SK-N-SH treated with all-trans-retinoic acid at 6 μM for 48 hours (cell line): ENCODE measurements around the gene NREP.

Experiments used
- ATAC-seq: fragments of 200-7000 bp; cut with Tn5 transposase; 3 replicates; pipeline ENCODE4 v1.9.1; 2020; ENCODE audit warnings: mild to moderate bottlenecking, moderate library complexity
- ARNTL ChIP-seq: fragments of 450-650 bp; formaldehyde crosslinking; IDR thresholded peaks from 2 replicates; pipeline ENCODE4 v1.5.0; 2020; ENCODE audit warnings: low read depth, mild to moderate bottlenecking, moderate library complexity, borderline replicate concordance
- CSDC2 ChIP-seq: fragments of 250-450 bp; sonication (Bioruptor Pico); IDR thresholded peaks from 2 replicates; pipeline ENCODE4 v1.5.0; 2020; ENCODE audit warnings: mild to moderate bottlenecking, moderate library complexity
- ESRRG ChIP-seq: fragments of 250-450 bp; sonication (Bioruptor Pico); IDR thresholded peaks from 2 replicates; pipeline ENCODE4 v1.6.1; 2021; ENCODE audit warnings: mild to moderate bottlenecking
- GLIS3 ChIP-seq: fragments of 250-450 bp; sonication (Bioruptor Pico); IDR thresholded peaks from 2 replicates; pipeline ENCODE4 v1.5.0; 2020; ENCODE audit warnings: mild to moderate bottlenecking, moderate library complexity
- ISL1 ChIP-seq: fragments of 250-450 bp; sonication (Bioruptor Pico); IDR thresholded peaks from 2 replicates; pipeline ENCODE4 v2.1.2; 2022; ENCODE audit warnings: mild to moderate bottlenecking, moderate library complexity
- PPARA ChIP-seq: fragments of 250-450 bp; sonication (Bioruptor Pico); IDR thresholded peaks from 2 replicates; pipeline ENCODE4 v1.5.0; 2020; ENCODE audit warnings: mild to moderate bottlenecking, borderline replicate concordance
- RARB ChIP-seq: fragments of 250-450 bp; sonication (Bioruptor Pico); IDR thresholded peaks from 2 replicates; pipeline ENCODE4 v1.8.0; 2021; ENCODE audit warnings: mild to moderate bottlenecking, moderate library complexity
- SNAI2 ChIP-seq: fragments of 250-450 bp; sonication (Bioruptor Pico); IDR thresholded peaks from 2 replicates; pipeline ENCODE4 v1.5.0; 2020; ENCODE audit warnings: mild to moderate bottlenecking, moderate library complexity
- TOX ChIP-seq: fragments of 250-450 bp; sonication (Bioruptor Pico); IDR thresholded peaks from 2 replicates; pipeline ENCODE4 v1.8.0; 2021; ENCODE audit warnings: mild to moderate bottlenecking, moderate library complexity, borderline replicate concordance
- ZC3H10 ChIP-seq: fragments of 250-450 bp; sonication (Bioruptor Pico); IDR thresholded peaks from 2 replicates; pipeline ENCODE4 v1.5.1; 2021; ENCODE audit warnings: mild to moderate bottlenecking, moderate library complexity
- ZFP3 ChIP-seq: fragments of 250-450 bp; sonication (Bioruptor Pico); IDR thresholded peaks from 2 replicates; pipeline ENCODE4 v1.5.0; 2020; ENCODE audit warnings: mild to moderate bottlenecking, moderate library complexity
- ZFP30 ChIP-seq: fragments of 450-650 bp; formaldehyde crosslinking; IDR thresholded peaks from 2 replicates; pipeline ENCODE4 v1.5.0; 2022; ENCODE audit warnings: mild to moderate bottlenecking, moderate library complexity
- ZNF565 ChIP-seq: fragments of 450-650 bp; formaldehyde crosslinking; conservative IDR thresholded peaks from 2 replicates; pipeline ENCODE4 v1.5.0; 2020; ENCODE audit warnings: low read depth, mild to moderate bottlenecking, moderate library complexity
- ZNF70 ChIP-seq: fragments of 450-650 bp; formaldehyde crosslinking; IDR thresholded peaks from 2 replicates; pipeline ENCODE4 v1.5.0; 2020; ENCODE audit warnings: mild to moderate bottlenecking, moderate library complexity
- TF ChIP-seq, protein P1 (sequence below): fragments of 250-450 bp; sonication (Bioruptor Pico); IDR thresholded peaks from 2 replicates; pipeline ENCODE4 v1.5.0; 2020; ENCODE audit warnings: mild to moderate bottlenecking, moderate library complexity
- TF ChIP-seq, protein P2 (sequence below): fragments of 250-450 bp; sonication (Bioruptor Pico); IDR thresholded peaks from 2 replicates; pipeline ENCODE4 v1.5.1; 2020; ENCODE audit warnings: low read depth, mild to moderate bottlenecking, moderate library complexity
- TF ChIP-seq, protein P3 (sequence below): fragments of 250-450 bp; sonication (Bioruptor Pico); IDR thresholded peaks from 2 replicates; pipeline ENCODE4 v1.8.0; 2021; ENCODE audit warnings: low read depth, mild to moderate bottlenecking, moderate library complexity, borderline replicate concordance
- TF ChIP-seq, protein P4 (sequence below): fragments of 250-450 bp; sonication (Bioruptor Pico); IDR thresholded peaks from 2 replicates; pipeline ENCODE4 v1.8.0; 2020; ENCODE audit warnings: mild to moderate bottlenecking, moderate library complexity, borderline replicate concordance
- TF ChIP-seq, protein P5 (sequence below): fragments of 250-450 bp; sonication (Bioruptor Pico); IDR thresholded peaks from 2 replicates; pipeline ENCODE4 v1.5.1; 2021; ENCODE audit warnings: mild to moderate bottlenecking, moderate library complexity

Gene NREP

DNA sequence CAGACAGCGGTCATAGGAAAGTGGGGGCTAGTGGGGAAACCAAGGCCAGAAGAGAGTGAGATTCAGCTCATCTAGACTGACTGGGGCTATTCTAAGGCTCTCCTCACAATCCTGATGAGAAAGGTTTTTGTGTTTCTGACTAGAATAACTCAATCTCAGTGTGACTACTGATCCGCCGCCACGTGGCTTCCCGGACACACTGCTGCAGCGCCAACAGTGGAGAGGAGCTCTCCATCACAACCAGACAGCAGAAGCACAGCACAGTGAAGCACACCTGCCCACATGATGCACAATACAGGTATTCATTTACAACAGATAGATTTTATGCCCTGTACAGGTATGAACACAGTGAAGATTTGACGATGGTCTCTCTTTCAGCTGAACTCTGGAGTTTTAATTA, 25.4 kb downstream of the NREP start:
- ATAC-seq, result no peak
- TF ChIP-seq, protein P1, sequence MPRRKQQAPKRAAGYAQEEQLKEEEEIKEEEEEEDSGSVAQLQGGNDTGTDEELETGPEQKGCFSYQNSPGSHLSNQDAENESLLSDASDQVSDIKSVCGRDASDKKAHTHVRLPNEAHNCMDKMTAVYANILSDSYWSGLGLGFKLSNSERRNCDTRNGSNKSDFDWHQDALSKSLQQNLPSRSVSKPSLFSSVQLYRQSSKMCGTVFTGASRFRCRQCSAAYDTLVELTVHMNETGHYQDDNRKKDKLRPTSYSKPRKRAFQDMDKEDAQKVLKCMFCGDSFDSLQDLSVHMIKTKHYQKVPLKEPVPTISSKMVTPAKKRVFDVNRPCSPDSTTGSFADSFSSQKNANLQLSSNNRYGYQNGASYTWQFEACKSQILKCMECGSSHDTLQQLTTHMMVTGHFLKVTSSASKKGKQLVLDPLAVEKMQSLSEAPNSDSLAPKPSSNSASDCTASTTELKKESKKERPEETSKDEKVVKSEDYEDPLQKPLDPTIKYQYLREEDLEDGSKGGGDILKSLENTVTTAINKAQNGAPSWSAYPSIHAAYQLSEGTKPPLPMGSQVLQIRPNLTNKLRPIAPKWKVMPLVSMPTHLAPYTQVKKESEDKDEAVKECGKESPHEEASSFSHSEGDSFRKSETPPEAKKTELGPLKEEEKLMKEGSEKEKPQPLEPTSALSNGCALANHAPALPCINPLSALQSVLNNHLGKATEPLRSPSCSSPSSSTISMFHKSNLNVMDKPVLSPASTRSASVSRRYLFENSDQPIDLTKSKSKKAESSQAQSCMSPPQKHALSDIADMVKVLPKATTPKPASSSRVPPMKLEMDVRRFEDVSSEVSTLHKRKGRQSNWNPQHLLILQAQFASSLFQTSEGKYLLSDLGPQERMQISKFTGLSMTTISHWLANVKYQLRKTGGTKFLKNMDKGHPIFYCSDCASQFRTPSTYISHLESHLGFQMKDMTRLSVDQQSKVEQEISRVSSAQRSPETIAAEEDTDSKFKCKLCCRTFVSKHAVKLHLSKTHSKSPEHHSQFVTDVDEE (CRISPR knock-in tag), result no peak
- TF ChIP-seq ESRRG (CRISPR knock-in tag), result no peak
- TF ChIP-seq ZFP3 (CRISPR knock-in tag), result no peak
- no peak for TF ChIP-seq CSDC2
- no peak for TF ChIP-seq ZFP30 (CRISPR knock-in tag)
- TF ChIP-seq GLIS3, result no peak
- TF ChIP-seq, protein P2, sequence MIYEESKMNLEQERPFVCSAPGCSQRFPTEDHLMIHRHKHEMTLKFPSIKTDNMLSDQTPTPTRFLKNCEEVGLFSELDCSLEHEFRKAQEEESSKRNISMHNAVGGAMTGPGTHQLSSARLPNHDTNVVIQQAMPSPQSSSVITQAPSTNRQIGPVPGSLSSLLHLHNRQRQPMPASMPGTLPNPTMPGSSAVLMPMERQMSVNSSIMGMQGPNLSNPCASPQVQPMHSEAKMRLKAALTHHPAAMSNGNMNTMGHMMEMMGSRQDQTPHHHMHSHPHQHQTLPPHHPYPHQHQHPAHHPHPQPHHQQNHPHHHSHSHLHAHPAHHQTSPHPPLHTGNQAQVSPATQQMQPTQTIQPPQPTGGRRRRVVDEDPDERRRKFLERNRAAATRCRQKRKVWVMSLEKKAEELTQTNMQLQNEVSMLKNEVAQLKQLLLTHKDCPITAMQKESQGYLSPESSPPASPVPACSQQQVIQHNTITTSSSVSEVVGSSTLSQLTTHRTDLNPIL (CRISPR knock-in tag), result no peak

DNA sequence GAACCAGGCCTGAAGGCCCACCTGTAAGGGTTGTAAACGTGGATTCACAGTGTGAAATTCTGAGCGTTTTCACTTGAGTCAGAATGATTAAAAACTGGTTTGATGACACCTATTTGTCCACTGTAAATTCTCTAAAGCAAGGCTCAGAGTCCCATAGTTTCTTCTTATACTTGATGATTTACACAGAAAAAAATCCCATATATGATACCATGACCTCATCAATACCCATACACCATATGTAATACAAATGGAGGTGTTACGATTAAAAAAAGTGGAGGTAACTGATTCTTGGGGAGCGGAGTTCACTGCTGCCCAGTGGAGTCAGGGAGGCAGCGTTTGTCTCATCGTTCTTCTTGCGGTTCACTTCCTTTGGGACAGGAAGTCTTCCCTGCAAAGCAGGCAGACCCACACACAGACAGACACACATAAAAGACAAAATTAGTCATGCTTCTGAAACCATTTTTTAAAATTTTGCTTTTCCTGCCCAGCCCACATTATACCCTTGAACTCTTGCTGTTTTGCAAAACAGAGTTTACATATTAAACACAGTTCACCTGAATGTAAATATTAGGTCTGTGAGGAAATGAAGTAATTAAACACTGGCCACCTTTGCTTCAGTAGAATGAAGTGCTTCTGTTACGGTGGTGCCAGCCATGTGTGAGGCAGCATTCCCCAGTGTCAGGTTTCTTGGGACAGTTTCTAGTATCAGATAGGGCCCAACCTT, 26.2 kb downstream of the NREP start:
- no peak for TF ChIP-seq ZC3H10
- TF ChIP-seq ZNF565 (CRISPR knock-in tag), result no peak
- no peak for TF ChIP-seq SNAI2 (CRISPR knock-in tag)
- no peak for TF ChIP-seq GLIS3
- TF ChIP-seq ESRRG (CRISPR knock-in tag), result no peak
- no peak for TF ChIP-seq CSDC2
- no peak for TF ChIP-seq ZFP3 (CRISPR knock-in tag)
- TF ChIP-seq, protein P3, sequence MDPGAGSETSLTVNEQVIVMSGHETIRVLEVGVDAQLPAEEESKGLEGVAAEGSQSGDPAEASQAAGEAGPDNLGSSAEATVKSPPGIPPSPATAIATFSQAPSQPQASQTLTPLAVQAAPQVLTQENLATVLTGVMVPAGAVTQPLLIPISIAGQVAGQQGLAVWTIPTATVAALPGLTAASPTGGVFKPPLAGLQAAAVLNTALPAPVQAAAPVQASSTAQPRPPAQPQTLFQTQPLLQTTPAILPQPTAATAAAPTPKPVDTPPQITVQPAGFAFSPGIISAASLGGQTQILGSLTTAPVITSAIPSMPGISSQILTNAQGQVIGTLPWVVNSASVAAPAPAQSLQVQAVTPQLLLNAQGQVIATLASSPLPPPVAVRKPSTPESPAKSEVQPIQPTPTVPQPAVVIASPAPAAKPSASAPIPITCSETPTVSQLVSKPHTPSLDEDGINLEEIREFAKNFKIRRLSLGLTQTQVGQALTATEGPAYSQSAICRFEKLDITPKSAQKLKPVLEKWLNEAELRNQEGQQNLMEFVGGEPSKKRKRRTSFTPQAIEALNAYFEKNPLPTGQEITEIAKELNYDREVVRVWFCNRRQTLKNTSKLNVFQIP (CRISPR knock-in tag), result no peak
- TF ChIP-seq, protein P2 (CRISPR knock-in tag), result no peak
- TF ChIP-seq, protein P4, sequence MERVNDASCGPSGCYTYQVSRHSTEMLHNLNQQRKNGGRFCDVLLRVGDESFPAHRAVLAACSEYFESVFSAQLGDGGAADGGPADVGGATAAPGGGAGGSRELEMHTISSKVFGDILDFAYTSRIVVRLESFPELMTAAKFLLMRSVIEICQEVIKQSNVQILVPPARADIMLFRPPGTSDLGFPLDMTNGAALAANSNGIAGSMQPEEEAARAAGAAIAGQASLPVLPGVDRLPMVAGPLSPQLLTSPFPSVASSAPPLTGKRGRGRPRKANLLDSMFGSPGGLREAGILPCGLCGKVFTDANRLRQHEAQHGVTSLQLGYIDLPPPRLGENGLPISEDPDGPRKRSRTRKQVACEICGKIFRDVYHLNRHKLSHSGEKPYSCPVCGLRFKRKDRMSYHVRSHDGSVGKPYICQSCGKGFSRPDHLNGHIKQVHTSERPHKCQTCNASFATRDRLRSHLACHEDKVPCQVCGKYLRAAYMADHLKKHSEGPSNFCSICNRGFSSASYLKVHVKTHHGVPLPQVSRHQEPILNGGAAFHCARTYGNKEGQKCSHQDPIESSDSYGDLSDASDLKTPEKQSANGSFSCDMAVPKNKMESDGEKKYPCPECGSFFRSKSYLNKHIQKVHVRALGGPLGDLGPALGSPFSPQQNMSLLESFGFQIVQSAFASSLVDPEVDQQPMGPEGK (CRISPR knock-in tag), result no peak
- TF ChIP-seq, all 23 proteins: peak for 0
- no peak for ATAC-seq

DNA sequence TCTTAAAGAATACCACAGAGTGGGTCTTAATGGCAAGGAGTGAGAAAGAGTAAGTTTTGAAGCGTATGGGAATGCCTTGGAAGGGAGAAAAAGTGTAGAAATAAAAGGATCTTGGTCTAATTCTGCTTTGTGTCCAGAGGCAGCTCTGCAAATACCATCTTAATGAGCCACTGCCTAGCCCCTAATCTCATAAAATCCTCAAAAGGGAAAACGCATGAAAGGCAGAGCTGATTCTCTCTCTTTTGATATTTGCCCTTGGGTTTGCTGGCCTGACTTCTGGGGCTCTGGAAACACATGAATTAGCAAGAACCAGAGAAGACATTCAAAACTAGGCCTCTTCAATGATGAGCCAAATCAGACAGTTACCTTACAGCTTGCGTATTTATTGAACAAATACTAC, 28.1 kb downstream of the NREP start:
- no peak for ATAC-seq
- TF ChIP-seq GLIS3 (no peak), ARNTL (CRISPR knock-in tag) (no peak), PPARA (CRISPR knock-in tag) (no peak), ISL1 (no peak), RARB (CRISPR knock-in tag) (no peak), ZNF565 (CRISPR knock-in tag) (no peak), ZNF70 (CRISPR knock-in tag) (no peak), ZC3H10 (no peak), ZFP30 (CRISPR knock-in tag) (no peak), TOX (no peak), CSDC2 (no peak)
- TF ChIP-seq, protein P3 (CRISPR knock-in tag), result no peak
- TF ChIP-seq, protein P2 (CRISPR knock-in tag), result no peak
- TF ChIP-seq, protein P5, sequence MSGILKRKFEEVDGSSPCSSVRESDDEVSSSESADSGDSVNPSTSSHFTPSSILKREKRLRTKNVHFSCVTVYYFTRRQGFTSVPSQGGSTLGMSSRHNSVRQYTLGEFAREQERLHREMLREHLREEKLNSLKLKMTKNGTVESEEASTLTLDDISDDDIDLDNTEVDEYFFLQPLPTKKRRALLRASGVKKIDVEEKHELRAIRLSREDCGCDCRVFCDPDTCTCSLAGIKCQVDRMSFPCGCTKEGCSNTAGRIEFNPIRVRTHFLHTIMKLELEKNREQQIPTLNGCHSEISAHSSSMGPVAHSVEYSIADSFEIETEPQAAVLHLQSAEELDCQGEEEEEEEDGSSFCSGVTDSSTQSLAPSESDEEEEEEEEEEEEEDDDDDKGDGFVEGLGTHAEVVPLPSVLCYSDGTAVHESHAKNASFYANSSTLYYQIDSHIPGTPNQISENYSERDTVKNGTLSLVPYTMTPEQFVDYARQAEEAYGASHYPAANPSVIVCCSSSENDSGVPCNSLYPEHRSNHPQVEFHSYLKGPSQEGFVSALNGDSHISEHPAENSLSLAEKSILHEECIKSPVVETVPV (CRISPR knock-in tag), result no peak
- TF ChIP-seq, protein P1 (CRISPR knock-in tag), result no peak
